Measurements from ENCODE around the gene DNAH6.

Gene DNAH6

DNA sequence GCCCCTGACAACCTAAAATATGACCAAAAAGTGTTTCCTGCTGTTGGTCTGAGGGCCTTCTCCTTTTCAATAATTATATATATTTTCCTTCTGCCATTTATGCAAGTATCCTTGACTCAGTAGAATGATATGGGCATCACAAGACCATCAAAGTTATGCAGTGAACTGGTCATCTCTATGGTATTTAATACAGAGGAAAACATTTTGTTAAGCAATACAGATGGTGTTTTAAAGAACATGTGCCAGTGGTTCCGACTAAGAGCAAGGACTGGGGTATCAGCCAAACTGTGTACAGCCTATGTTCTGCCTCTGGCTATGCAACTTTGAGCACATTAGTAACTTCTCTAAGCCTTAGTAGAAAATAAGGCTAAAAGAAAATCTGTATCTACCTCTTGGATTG, 185.6 kb downstream of the DNAH6 start:
- no peak for DNase-seq

DNA sequence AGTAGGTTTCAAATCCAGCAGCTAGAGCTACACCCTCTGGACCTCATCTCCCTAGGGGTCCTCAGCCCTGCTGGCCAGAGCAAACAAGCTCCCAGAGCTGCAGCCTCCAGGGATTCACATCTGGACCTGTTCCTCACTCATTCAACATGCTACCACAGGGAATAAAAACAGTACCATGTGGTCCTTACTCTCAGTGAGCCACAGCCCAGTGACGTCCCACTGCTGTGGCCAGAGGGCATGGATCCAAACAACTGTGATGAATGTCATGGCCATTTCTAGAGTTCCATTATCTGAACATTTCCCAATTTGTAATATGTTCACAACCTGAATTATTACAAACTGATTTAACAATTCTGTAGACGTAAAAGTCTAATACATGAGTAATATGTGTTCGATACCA, 186.6 kb downstream of the DNAH6 start:
- no peak for DNase-seq

DNA sequence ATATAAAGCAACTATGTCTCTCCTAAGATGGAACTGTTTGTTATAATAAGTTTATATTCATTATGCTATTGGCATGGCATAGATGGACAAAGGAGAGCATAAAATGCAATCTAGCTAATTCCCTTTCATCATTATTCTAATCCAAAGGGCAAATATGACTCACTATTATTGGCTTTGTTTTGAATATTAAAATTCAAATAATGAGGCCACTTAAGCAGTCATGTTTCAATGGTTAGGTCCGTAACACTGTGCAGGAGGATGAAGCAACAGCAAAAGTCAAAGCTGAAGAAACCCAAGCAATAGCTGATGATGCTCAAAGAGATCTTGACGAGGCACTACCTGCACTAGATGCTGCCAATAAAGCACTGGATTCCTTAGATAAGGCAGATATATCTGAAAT, 187.5 kb downstream of the DNAH6 start:
- DNase-seq: no peak

DNA sequence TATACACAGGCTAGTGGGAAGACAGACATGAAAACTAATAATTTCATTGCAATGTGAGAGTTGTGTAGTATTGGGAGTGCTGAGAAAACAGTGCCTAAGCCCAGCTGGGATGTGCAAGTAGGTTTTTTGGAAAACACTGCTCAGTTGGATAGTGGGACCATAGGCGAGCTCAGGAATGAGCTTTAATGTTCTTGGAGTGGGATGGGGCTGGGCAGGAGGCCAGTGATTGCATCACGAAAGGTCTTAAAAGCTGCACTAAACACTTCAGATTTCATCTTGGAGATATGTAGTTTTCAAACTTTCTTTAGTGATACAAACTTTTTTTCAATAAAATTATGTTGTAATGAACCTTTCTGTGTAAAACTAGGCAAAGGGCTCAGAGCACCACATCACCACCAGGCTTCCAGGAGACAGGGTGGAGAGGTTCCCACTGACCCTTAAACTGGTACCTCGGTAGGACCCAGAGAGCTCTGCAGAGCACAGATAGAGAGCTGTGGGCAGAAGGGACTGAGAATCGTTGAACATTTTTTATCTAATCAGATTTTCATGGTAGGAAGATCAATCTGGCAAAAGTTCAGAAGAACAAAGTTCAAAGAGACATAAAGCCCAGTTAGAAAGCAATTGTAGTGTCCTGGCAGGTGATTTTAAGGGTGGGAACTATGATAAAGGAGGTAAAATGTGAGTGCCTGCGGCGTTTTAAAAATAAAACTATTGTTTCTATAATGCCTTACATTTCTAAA, 188.4 kb downstream of the DNAH6 start:
- DNase-seq: no peak

DNA sequence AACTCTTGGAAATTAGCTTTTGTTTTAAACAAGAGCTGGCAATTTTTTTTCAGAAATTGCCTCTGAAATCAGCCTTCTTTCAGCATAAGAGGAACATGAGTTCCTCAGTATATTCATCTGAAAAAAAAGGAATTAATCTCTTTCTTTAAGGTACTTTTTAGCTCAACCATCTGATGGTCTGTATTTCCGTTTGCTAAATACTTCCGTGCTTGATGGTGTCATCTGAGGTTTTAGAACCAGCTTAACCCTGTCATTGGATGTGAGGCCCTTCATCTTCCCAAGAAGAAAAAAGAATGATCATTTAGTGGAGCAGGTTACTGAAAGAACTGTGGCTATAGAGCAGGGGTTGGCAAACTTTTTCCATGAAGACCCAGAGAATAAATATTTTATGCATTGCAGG, 189.6 kb downstream of the DNAH6 start:
- no peak for DNase-seq

DNA sequence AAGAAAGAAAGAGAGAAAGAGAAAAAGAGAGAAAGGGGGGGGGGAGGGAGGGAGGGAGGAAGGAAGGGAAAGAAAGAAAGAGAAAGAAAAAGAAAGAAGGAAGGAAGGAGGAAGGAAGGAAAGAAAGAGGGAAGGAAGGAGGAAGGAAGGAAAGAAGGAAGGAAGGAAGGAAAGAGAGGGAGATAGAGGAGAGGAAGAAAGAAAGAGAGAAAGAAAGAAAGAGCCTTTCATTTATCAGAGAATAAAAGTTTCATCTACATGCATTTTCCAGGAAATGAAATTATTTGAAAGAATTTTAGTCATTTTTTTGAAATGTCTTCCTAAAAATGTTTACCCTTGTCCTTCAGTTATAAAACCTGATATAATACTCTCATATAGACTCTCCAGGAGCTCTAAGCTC, 192.1 kb downstream of the DNAH6 start:
- no peak for DNase-seq

DNA sequence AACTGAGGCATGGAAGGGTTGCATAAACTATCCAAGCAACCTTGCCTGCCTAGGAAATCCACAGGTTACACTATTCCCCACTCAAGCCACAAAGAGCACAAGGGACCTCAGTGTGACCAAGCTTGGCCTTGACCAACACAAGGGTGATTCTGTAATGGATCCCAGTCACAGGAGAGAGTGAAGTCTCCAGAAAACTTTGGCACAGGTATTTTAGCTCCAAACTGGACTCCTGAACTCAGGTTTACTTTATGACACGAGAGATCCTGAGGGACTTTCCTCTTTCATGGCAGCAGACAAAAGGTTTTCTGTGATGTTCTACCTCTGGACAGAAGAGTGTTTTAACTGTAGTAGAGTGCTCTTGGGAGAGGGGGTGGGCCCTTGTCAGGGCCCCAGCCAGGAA, 195.4 kb downstream of the DNAH6 start:
- no peak for DNase-seq

DNA sequence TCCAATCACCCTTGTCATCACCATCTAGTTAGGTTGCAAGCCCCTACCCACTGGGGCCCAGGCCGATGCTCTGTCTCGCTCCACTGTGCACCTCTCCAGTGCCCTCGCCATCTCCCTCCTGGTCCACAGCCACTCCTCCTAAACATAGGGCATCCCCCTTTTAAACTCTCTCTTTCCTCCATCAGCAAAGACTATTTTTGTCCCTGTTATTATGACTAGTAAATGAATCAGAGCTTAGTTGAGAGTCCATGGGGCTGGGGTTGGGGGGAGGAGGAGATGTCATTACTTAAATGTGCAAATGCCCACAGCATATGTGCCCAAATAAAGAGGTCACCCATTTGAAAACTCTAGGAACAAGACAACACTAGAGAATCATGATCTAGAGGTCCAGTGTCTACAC, 197.1 kb downstream of the DNAH6 start:
- DNase-seq: no peak

DNA sequence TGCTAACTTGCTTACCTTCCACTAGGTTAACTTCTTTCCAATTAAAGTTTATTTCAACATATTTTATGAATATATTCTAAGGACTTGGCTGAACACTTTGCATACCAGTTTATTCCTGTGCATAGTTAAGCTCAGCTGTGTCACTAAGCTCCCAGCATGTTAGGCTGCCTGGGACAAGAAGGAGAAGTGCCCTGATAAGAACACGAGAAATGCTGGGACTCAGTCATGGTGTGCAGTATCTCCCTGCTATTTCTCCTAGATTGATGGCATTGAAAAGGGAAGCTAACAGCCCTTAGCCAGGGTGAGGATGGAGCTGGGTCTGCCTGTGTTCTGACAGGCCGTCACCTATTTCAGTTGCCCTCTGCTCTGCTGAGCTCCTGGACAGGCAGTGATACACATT, 200.3 kb downstream of the DNAH6 start:
- DNase-seq: no peak

DNA sequence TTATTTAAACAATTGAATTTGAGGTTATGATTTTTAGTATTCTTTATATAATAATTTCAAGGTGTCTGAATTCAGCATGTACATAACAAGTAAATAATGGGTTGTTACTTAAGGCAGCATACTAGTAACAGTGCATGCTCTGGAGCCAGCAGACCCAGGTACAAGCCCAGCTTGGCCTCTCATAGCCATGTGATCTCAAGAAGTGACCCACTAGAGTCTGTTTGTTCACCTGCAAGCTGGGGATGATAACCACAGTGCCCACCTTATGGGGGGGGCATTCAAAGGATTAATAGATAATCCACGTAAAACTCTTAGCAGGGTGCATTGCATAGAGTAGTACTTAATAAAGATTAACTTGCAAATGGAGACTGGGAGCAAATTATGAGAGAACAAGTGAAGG, 201.0 kb downstream of the DNAH6 start:
- DNase-seq: no peak

DNA sequence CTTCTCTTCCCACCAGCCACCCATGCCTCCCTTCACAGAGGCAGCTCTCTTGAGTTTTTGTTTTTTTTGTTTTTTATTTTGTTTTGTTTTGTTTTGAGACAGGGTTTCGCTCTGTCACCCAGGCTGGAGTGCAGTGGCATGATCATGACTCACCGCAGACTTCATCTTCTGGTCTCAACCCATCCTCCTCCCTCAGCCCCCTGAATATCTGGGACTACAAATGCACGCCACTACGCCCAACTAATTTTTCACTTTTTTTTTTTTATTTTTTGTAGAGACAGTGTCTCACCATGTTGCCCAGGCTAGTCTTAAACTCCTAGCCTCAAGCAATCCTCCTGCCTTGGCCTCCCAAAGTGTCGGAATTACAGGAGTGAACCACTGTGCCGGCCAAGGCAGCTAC, 203.1 kb downstream of the DNAH6 start:
- no peak for DNase-seq

DNA sequence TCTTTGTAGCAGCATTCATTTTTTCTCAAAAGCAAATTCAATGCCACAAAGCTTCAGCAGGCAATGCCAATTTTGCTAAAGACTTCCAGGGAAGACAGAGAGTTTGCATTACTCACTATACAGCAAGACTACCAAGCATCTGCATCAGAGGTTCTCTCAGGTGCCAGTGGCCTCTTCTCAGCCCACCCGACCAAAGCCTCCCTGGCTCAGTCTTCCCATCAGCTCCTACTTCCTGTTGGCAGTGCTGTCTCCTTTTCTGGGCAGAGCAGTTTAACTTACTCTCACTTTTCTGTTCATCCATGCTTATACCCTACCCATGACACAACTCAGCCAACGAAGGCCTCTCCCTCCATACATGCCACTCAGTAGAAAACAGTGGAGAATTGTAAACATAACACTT, 207.5 kb downstream of the DNAH6 start:
- no peak for DNase-seq

DNA sequence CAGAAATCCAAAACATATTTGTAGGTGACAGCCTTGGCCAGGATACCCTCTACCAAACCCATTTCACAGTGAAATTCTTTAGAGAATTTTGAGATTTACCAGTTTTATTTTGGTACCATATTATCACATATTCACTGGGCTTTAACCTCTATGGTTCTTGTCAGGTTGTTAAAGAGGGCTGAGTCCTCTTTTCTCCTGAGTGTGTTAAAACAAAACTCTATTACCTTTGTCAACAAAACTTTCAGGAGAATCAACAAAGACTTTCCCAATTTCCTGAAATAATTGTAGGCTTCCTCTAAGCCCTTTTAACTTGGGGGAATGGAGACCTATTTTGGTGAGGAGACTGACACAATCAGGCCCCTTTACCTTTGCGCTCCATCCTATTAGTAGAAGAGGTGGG, 209.4 kb downstream of the DNAH6 start:
- DNase-seq: no peak

DNA sequence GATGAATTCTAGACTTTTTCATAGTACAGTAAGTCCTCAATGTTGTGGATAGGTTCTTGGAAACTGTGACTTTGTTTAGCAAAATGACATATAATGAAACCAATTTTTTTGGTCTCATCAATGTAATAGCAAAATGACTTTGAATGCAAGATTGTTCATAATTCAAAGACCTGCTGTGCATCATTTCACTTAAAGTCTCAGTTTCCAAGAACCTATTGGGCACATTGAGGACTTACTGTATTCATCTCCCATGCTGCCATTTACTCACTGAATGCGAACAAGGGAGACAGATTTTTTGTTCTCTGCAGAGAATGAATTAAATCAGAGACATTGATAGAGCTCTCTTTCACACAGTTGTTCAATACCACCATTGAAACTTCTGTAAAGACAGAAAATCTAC, 211.0 kb downstream of the DNAH6 start:
- DNase-seq: no peak

DNA sequence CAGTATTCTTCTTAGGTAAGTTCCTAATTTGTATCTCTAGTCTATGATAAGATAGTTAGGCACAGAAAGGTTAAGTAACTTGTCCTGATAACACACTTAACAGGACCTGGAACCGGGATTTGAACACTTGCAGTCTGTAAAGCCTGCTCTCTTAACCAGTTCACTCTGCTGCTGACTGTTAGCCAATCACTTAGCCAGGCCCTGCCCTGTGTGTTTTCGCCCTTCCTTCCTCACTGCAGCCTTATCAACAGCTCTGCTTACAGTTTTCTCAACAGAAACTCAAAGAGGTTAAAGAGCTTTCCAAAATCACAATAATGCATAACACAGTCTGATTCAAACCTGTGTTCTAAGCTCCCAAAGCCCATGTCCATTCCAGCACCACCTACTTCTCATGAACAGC, 212.9 kb downstream of the DNAH6 start:
- no peak for DNase-seq

DNA sequence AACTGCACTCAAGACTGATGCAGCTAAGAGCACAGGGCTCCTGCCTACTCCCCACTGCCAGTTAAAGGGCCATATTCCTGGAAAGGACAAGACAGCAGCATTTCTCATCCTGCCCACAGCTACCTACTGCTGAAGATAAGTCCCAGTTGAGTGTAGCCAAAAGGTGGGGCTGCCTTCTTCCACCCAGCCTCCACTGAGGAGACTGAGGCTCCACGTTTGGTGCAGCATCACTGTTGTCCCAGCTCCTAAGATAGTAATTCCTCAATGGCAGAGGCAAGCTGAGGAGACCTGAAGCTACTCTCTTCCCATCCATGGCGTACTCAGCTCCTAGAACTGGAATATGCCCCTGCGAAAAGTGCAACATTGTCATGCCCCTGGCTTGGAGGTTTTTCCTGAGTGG, 214.9 kb downstream of the DNAH6 start:
- no peak for DNase-seq

DNA sequence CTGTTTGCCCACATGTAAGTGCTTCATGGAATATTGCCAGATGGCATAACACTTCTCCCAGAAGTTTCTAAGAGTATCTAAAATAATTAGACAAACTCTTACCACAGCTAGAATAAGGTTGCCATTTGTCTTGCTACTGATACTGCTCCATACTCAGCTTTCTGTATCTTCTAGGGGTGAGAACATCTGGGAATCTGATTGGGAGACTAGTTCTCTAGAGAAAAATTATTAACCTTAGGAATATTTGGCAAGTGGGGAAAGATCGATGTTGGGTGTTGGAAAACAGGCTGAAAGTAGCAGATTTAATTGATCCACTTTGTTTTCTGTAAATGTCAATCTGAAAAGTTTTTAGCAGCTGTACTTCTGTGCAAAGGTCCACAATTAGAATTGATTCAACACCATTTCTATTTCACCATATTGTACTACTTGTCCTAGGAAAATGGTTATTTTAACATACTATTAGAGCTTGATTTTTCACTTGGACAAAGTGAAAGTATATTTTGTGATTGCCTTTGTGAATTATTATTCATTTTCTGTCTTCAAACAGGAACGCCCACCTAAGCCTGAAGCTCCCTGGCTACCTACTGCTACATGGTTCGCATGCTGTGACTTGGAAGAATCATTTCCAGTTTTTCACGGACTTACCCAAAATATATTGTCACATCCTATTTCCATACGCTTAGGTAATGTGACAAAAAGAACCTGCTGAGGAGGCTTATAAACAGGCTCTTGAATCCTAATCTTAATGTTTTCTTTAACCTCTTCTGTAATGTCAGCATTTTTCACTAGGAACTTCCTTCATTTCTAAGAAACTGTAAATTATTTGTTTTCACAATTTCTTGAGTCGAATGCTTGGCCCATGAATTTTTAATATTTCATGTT, 216.8 kb downstream of the DNAH6 start:
- no peak for DNase-seq

DNA sequence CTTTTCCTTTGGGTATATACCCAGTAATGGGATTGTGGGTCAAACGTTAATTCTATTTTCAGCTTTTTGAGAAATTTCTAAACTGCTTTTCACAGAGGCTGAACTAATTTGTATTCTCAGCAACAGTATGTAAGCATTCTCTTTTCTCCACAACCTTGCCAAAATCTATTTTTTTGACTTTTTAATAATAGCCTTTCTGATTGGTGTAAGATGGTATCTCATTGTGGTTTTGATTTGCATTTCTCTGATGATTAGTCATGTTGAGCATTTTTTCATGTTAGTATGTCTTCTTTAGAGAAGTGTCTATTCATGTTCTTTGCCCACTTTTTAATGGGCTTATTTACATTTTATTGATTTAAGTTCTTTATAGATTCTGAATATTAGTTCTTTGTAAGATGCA, 219.1 kb downstream of the DNAH6 start:
- DNase-seq: no peak

DNA sequence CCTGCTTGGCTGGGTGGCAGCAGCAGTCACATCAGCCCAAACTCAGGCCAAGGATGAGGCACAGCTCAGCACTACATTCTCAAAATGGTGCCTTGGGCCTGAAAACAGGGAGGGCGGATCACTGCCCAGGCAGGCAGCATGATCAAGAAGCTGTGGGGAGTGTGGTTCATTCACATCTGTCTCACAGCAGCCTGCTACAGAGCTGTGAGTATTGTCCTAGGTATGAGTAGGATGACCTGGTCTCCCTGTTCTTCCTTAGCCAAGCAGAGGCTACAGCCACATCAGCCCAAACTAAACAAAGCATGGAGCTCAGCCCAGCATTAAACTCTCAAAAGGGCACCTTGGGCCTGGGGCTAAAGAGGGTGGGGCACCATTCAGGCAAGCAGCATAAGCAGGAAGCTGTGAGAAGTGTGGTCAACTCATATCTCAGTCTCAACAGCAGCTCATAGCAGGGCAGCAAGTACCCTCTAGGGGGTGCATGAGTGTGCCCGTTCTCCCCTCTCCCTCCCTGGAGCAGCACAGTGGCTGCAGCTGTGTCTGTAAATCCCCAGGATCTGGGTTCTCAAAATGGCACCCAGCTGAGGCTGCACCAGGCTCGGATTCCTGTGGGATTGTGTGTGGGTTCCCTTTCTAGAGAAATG, 225.0 kb downstream of the DNAH6 start:
- no peak for DNase-seq

DNA sequence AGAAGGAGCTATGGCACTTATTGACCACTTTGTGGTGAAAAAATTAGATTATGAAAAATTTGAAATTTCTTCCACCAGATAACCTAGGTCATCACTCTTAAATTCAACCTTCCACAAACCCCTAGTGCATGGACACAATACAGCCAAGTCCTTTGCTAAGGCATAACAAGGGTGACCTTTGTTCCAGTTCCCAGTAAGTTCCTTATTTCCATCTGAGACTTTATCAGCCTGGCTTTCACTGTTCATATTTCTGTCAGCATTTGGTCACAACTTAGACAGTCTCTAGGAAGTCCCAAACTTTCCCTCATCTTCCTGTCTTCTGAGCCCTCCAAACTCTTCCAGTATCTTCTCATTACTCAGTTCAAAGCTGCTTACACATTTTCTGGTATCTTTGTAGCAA, 232.0 kb downstream of the DNAH6 start:
- DNase-seq: no peak

DNA sequence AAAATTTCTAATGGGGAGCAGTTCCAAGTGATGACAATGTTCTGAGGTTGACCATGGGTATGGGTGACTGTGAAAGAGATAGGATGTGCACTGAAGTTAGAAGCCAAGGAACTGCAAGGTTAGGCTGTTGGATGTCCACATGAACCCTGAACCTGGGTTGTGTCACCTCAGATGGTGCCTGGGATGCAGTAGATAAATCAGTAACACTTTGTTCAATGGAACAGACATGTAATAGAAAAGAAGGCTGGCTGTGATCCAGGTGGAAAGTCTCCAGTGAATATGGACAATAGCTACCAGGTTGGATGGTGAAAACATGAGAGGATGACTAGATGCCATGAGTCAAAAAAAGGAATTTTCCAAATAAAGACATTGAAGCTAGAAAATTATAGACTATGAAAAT, 233.1 kb downstream of the DNAH6 start:
- DNase-seq: no peak

DNA sequence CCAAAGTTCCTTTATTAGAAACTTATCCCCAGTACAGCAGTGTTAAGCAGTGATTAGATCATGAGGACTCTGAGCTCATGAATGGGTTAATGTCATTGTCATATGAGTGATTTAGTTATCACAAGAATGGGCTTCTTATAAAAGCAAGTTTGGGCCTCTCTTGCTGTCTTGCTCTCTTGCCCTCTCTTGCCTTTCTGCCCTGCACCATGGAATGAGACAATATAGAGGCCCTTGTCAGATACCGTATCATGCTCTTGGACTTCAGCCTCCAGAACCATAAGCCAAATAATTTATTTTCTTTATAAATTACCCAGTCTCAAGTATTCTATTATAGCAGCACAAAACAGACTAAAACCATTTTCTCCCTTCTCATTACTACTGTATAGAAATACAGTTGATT, 238.8 kb downstream of the DNAH6 start:
- DNase-seq: no peak

DNA sequence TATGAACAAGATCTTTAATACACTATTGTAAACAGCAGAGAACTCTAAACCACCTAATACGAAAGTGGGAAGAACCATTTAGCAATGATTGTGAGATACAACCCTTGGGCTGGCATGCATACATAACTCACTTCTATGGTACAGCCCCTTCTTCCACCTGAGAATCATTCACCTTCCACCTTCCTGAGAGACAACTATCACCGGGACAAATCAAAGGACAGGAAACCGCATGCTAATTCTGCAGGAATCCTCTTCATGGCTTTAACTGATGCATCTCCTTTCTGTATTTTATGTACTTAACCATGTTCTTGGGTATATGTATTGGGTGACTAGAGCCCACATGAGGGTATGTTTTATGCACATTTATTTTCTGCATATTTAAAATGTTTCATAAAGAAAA, 241.3 kb downstream of the DNAH6 start:
- no peak for DNase-seq

DNA sequence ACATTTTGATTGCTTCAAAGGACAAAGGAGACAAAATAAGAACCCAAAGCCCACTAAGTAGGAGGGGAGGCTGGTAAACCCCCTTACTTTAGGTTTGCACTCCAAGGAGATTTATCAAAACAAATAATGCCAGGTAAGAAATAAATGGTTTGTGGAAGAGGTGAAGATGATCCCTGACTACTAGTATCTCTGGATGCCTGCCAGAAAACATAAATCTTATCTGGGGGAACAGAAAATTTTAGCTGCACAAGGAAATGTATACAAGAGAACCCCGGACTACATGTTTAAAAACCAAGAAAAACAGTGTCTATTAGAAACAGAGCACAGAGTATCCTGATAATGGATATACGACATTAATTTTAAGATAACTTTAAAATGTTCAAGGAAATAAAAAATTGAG, 250.5 kb downstream of the DNAH6 start:
- no peak for DNase-seq

Measured in NCI-H1694 treated with DMSO at 0.1 percent for 48 hours (cell line).